Measurements from ENCODE around the gene TOGARAM1. TPM values are rescaled to one million over a fixed set of nuclear protein-coding genes. Genes with fewer than 3 reads are reported as not detected.
"Not testable (repeated sequence)": the region's sequence is repeated elsewhere in the genome, so short reads cannot be mapped to it uniquely, and the experiment has no call there.

TOGARAM1 gene
- total RNA-seq, 1 experiment from 2014 or later: 7.4 TPM

DNA sequence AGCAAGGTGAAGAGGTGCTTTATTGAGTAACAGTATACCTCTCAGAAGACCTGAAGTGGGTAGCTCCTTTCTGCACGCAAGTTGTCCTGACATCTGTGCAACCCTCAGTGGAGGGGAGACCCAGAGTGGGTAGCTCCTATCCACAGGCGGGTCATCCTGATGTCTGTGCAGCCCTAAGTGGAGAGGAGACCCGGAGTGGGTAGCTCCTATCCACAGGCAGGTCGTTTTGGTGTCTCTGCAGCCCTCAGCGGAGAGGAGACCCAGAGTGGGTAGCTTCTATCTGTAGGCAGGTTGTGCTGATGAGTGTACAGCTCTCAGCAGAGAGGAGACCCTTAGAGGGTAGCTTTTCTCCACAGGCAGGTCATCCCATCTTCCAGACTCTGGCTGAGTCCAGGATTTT, 76.9 kb downstream of the TOGARAM1 start:
- no peak for DNase-seq (ENCODE audit: low spot score)

GRCh38 chr14:45039390-45039789, 77.4 kb downstream of the TOGARAM1 start:
- DNase-seq (ENCODE audit: low spot score): no peak

GRCh38 chr14:45041641-45042040, 79.7 kb downstream of the TOGARAM1 start:
- no peak for DNase-seq (ENCODE audit: low spot score)

DNA sequence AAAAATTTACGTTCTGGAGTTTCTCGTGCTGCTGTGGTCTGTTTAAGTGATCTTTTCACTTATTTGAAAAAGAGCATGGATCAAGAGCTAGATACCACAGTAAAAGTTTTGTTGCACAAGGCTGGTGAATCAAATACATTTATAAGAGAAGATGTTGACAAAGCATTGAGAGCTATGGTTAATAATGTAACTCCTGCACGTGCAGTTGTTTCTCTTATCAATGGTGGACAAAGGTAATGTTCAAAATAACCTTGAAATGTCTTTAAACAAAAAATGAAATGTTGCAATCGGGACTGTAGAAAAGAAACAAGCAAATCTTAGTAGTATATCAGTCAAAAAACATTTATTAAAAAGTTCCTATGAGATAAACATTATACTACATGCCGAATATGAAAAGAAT, 82.6 kb downstream of the TOGARAM1 start:
- no peak for DNase-seq (ENCODE audit: low spot score)

- no peak for DNase-seq (ENCODE audit: low spot score)
Observed at GRCh38 chr14:45048385-45048784, 86.4 kb downstream of the TOGARAM1 start.

- no peak for DNase-seq (ENCODE audit: low spot score)
Observed at GRCh38 chr14:45051180-45051579, 89.2 kb downstream of the TOGARAM1 start.

GRCh38 chr14:45051896-45052295, 89.9 kb downstream of the TOGARAM1 start:
- DNase-seq (ENCODE audit: low spot score): no peak

- no peak for DNase-seq (ENCODE audit: low spot score)
Observed at GRCh38 chr14:45057349-45057748, 95.4 kb downstream of the TOGARAM1 start.

DNA sequence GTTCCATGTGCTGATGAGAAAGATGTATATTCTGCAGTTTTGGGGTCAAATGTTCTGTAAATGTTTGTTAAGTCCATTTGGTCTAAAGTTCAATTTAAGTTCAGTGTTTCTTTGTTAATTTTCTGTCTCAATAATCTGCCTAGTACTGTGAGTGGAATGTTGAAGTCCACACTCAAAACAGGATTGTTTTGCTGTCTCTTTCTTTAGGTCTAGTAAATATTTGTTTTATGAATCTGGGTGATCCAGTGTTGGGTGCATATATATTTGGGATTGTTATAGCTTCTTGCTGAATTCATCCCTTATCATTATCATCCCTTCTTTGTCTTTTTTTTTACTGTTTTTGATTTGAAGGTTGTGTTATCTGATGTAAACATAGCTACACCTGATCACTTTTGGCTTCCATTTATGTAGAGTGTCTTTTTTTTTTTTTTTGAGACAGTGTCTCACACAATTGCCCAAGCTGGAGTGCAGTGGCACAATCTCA, 95.9 kb downstream of the TOGARAM1 start:
- DNase-seq (ENCODE audit: low spot score): no peak

GRCh38 chr14:45060551-45060950, 98.6 kb downstream of the TOGARAM1 start:
- DNase-seq (ENCODE audit: low spot score): no peak

- no peak for DNase-seq (ENCODE audit: low spot score)
Observed at GRCh38 chr14:45065540-45065939, 103.5 kb downstream of the TOGARAM1 start.

DNA sequence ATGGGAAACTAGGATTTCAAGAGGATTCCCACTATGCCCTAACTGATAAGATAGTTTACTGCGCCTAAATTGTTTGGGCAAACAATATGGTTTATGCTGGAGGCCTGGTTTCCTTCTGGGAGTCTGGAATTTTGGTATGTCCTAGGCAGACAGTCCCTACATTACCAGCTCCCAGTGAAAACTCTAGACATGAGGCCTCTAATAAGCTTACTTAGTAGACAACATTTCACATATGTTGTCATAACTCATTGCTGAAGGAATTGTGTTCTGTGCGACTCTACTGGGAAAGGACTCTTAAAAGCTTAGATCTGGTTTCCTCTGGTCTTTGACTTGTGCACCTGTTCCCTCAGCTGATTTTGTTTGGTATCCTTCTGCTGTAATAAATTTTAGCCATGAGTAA, 104.0 kb downstream of the TOGARAM1 start:
- no peak for DNase-seq (ENCODE audit: low spot score)

DNA sequence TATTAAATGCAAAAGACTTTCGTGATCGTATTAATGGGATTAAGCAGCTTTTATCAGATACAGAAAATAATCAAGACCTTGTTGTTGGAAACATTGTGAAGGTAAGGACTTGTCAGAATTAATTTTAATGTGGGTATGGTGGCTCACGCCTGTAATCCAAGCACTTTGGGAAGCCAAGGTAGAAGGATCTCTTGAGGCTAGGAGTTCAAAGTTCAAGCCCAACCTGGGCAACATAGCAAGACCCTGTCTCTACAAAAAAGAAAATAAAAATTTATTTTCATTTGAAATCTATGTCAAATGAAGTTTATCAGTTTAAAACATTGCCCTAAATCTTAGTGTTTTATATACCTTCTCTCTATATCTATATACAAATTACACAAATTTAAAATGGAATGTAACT, 104.7 kb downstream of the TOGARAM1 start:
- no peak for DNase-seq (ENCODE audit: low spot score)

DNA sequence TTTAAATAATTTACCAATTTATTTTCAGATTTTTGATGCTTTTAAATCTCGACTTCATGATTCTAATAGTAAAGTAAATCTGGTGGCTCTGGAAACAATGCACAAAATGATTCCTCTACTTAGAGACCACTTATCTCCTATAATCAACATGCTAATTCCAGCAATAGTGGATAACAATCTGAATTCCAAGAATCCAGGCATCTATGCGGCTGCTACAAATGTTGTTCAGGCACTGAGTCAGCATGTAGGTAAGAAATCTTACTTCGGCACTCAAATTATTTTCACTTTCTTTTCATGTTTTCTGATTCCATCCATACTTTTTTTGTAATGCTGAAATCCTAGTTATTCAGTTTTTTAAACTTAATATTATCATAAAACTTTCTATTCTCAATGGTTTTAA, 106.4 kb downstream of the TOGARAM1 start:
- DNase-seq (ENCODE audit: low spot score): no peak

GRCh38 chr14:45070215-45070614, 108.2 kb downstream of the TOGARAM1 start:
- DNase-seq (ENCODE audit: low spot score): no peak

GRCh38 chr14:45072126-45072525, 110.1 kb downstream of the TOGARAM1 start:
- no peak for DNase-seq (ENCODE audit: low spot score)

DNA sequence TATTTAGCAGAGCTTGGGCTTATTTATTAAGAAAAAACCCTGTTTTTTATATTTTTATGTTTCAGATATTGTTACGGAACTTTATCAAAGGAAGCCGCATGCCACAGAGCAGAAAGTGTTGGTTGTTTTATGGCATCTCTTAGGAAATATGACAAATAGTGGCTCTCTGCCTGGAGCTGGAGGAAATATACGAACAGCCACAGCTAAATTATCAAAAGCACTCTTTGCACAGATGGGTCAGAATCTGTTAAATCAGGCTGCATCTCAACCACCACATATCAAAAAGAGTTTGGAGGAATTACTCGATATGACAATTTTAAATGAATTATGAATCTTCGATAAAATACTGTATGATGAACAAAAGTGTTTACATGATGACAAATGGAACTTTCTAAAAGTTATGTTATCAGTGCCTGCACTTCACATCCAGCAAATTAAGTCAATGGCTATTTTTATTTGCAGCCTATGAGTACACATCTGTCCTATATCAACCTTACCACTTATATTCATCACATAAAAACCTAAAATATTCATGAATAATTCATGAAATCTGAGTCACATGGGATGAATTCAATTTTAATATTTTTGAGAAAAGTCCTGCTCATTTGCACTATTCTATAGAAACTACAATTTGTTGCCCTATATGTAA, 111.4 kb downstream of the TOGARAM1 start:
- DNase-seq (ENCODE audit: low spot score): no peak

DNA sequence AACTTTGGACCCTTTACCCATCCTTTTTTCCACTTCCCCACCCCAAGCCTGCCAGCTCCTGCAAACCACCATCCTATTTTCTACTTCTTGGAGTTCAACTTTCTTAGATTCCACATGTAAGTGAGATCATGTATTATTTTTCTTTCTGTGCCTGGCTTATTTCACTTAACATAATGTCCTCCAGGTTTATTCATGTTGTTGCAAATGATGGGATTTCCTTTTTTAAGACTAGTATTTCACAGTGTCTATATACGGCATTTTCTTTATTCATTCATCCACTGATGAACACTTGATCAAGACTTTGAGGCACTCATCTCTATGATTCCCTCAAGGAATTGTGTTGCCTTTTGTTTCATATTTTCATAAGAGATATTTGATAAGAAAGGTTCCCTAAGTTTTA, 116.3 kb downstream of the TOGARAM1 start:
- no peak for DNase-seq (ENCODE audit: low spot score)

- DNase-seq (ENCODE audit: low spot score): not testable (repeated sequence)
Observed at GRCh38 chr14:45080416-45080968, 118.5 kb downstream of the TOGARAM1 start.

DNA sequence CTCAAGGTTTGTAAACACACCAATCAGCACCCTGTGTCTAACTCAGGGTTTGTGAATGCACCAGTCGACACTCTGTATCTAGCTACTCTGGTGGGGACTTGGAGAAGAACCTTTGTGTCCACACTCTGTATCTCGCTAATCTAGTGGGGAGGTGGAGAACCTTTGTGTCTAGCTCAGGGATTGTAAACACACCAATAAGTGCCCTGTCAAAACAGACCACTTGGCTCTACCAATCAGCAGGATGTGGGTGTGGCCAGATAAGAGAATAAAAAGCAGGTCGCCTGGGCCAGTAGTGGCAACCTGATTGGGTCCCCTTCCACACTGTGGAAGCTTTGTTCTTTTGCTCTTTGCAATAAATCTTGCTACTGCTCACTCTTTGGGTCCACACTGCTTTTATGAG, 119.1 kb downstream of the TOGARAM1 start:
- not testable (repeated sequence) for DNase-seq (ENCODE audit: low spot score)

- no peak for DNase-seq (ENCODE audit: low spot score)
Observed at GRCh38 chr14:45082420-45082819, 120.4 kb downstream of the TOGARAM1 start.

GRCh38 chr14:45083617-45083975, 121.6 kb downstream of the TOGARAM1 start:
- DNase-seq (ENCODE audit: low spot score): peak; percentile 10

DNA sequence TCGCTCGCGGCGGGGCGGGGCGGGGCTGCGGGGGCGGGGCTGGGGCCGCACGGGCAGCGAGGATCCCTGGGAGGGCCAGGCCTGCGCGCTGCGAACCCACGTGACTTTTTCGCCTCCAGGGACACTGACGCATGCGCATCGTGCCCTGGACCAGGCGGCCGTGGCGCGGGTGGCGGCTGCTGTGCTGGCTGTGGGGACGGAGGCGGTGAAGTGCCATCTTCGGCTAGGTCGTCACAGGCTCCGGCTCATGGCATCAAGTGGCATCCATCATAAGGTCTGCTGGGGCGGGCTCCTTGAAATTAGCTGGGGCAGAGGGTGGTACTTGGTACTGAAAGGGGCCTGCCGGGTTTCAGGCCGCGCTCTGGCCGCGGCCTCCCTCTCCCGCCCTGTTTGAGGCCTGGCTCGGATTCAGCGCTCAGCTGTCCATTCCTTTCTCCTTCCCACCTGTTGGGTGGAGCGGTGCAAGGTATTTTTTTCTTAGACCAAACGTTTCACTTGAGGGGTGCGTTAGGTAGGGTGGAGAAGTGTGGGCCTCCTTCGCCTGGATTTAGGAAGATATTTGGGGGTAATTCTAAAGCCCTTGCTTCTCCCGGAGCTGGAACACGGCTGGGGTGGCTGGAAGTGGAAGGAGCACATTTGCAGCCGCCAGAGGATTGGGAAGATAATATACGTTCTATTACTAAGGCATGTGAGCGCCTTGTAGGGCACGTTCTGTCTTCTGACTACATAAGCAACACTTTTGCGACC, 122.2 kb downstream of the TOGARAM1 start, which contains the start of gene PRPF39:
Gene PRPF39, plus strand, starts transcription at position 141 of the 747 bp plus-strand sequence. CDS start 11,124 bp downstream, outside the sequence.
- DNase-seq (ENCODE audit: low spot score): peak; percentile 88

Measured in HT-29 (cell line).